HepG2 (cell line): ENCODE measurements around the gene WDR87. TPM values are rescaled to one million over a fixed set of nuclear protein-coding genes. Genes with fewer than 3 reads are reported as not detected.

Experiments used
- AGO1 ChIP-seq: fragments of 200-400 bp; formaldehyde crosslinking; IDR thresholded peaks from 2 replicates; pipeline ENCODE4 v1.6.1; 2017; ENCODE audit warnings: mild to moderate bottlenecking, low read depth, low read length, moderate library complexity; ENCODE audit not compliant: poor library complexity, severe bottlenecking
- ATM ChIP-seq: fragments of 450-650 bp; IDR thresholded peaks from 2 replicates; pipeline ENCODE4 v1.7.1; 2017; ENCODE audit warnings: mild to moderate bottlenecking, borderline replicate concordance
- CAMTA2 ChIP-seq: sonication (generic); formaldehyde crosslinking; IDR thresholded peaks from 2 replicates; pipeline ENCODE4 v1.4.0; 2020; ENCODE audit warnings: mild to moderate bottlenecking, missing genetic modification reagents, borderline replicate concordance
- CC2D1A ChIP-seq: sonication (generic); formaldehyde crosslinking; IDR thresholded peaks from 2 replicates; pipeline ENCODE4 v1.8.1; 2023; ENCODE audit warnings: mild to moderate bottlenecking, missing genetic modification reagents
- HNRNPUL1 ChIP-seq: fragments of 200-400 bp; formaldehyde crosslinking; IDR thresholded peaks from 2 replicates; pipeline ENCODE4 v1.6.1; 2017; ENCODE audit warnings: low read depth, mild to moderate bottlenecking, low read length, moderate library complexity
- MXD4 ChIP-seq: IDR thresholded peaks from 2 replicates; pipeline ENCODE4 v1.6.1; 2016; ENCODE audit warnings: mild to moderate bottlenecking, missing biosample characterization, missing genetic modification reagents
- NR2C2 ChIP-seq: sonication (generic); formaldehyde crosslinking; IDR thresholded peaks from 2 replicates; pipeline ENCODE4 v1.4.0; 2020; ENCODE audit warnings: missing genetic modification reagents, mild to moderate bottlenecking, moderate library complexity, borderline replicate concordance
- PRPF4 ChIP-seq: fragments of 200-400 bp; formaldehyde crosslinking; IDR thresholded peaks from 2 replicates; pipeline ENCODE4 v1.6.1; 2016; ENCODE audit warnings: low read length, low read depth; ENCODE audit not compliant: poor library complexity, severe bottlenecking
- PTBP1 ChIP-seq: fragments of 200-400 bp; formaldehyde crosslinking; IDR thresholded peaks from 2 replicates; pipeline ENCODE4 v1.6.1; 2018; ENCODE audit warnings: low read length, low read depth; ENCODE audit not compliant: poor library complexity, severe bottlenecking
- UBTF ChIP-seq: sonication (generic); formaldehyde crosslinking; IDR thresholded peaks from 2 replicates; pipeline ENCODE4 v1.4.0; 2020; ENCODE audit warnings: mild to moderate bottlenecking, missing genetic modification reagents
- ZBTB26 ChIP-seq: IDR thresholded peaks from 2 replicates; pipeline ENCODE4 v1.6.1; 2016; ENCODE audit warnings: missing compliant biosample characterization, missing genetic modification reagents, borderline replicate concordance
- ZFP90 ChIP-seq: sonication (generic); formaldehyde crosslinking; IDR thresholded peaks from 2 replicates; pipeline ENCODE4 v1.8.0; 2022; ENCODE audit warnings: missing genetic modification reagents, mild to moderate bottlenecking, inconsistent platforms, borderline replicate concordance
- ZNF234 ChIP-seq: sonication (generic); formaldehyde crosslinking; conservative IDR thresholded peaks from 2 replicates; pipeline ENCODE4 v1.5.1; 2020; ENCODE audit warnings: mild to moderate bottlenecking, missing genetic modification reagents
- ZNF264 ChIP-seq: sonication (generic); formaldehyde crosslinking; IDR thresholded peaks from 2 replicates; pipeline ENCODE4 v1.4.0; 2020; ENCODE audit warnings: missing genetic modification reagents
- ZNF446 ChIP-seq: sonication (generic); formaldehyde crosslinking; IDR thresholded peaks from 2 replicates; pipeline ENCODE4 v1.5.0; 2020; ENCODE audit warnings: mild to moderate bottlenecking, missing genetic modification reagents
- ZNF557 ChIP-seq: sonication (generic); formaldehyde crosslinking; IDR thresholded peaks from 2 replicates; pipeline ENCODE4 v1.4.0; 2020; ENCODE audit warnings: missing genetic modification reagents
- ZNF567 ChIP-seq: sonication (generic); formaldehyde crosslinking; IDR thresholded peaks from 2 replicates; pipeline ENCODE4 v1.8.1; 2023; ENCODE audit warnings: mild to moderate bottlenecking, missing genetic modification reagents, borderline replicate concordance
- ZNF761 ChIP-seq: sonication (generic); formaldehyde crosslinking; conservative IDR thresholded peaks from 2 replicates; pipeline ENCODE4 v1.4.0; 2020; ENCODE audit warnings: mild to moderate bottlenecking, missing genetic modification reagents
- polyA plus RNA-seq, 8 experiments: library from polyadenylated mRNA; depleted of rRNA in 3 of 8; stranded (reverse) in 7 of 8; unstranded in 1 of 8; fragments of >200 nt; fragmentation: Illumina TruSeq in 4 of 8; extraction: Trizol in 4 of 8; gene quantifications; 2 replicates each; pipeline versions ENCODE4 v1.2.1 to v1.2.3, GENCODE V29; 2011 to 2016; ENCODE audit warnings: low read depth in 4 of 8, missing spikeins in 1 of 8, mixed read lengths in 1 of 8; ENCODE audit not compliant: insufficient read depth in 1 of 8
- total RNA-seq, 5 experiments: library from RNA; depleted of rRNA; stranded (reverse); fragments of >200 nt; fragmentation: Illumina TruSeq; extraction: Trizol; gene quantifications; 2 replicates each; pipeline ENCODE4 v1.2.3, GENCODE V29; 2016; ENCODE audit warnings: low read depth in 1 of 5
- TF ChIP-seq, protein P1 (sequence below), 2 experiments: sonication (generic) in 1 of 2; formaldehyde crosslinking in 1 of 2; IDR thresholded peaks; 2 replicates each; pipeline versions ENCODE4 v1.4.0 to v1.6.1; 2018 to 2020; ENCODE audit warnings: missing genetic modification reagents in 2 of 2, borderline replicate concordance in 1 of 2, low read depth in 1 of 2, mild to moderate bottlenecking in 1 of 2, missing biosample characterization in 1 of 2
- TF ChIP-seq, protein P2 (sequence below): IDR thresholded peaks from 2 replicates; pipeline ENCODE4 v1.6.1; 2016; ENCODE audit warnings: mild to moderate bottlenecking, missing biosample characterization, missing genetic modification reagents
- TF ChIP-seq, protein P3 (sequence below): sonication (generic); formaldehyde crosslinking; IDR thresholded peaks from 2 replicates; pipeline ENCODE4 v1.4.0; 2020; ENCODE audit warnings: mild to moderate bottlenecking, missing genetic modification reagents

WDR87 gene
- total and polyA plus RNA-seq, 2 of the 13 experiments (the other 11 are each of a cell fraction or from before 2014, with no cell fraction given): not detected

GRCh38 chr19:37931881-37932655 is 25.7 kb upstream of the WDR87 start (continued):
- TF ChIP-seq, protein P1, sequence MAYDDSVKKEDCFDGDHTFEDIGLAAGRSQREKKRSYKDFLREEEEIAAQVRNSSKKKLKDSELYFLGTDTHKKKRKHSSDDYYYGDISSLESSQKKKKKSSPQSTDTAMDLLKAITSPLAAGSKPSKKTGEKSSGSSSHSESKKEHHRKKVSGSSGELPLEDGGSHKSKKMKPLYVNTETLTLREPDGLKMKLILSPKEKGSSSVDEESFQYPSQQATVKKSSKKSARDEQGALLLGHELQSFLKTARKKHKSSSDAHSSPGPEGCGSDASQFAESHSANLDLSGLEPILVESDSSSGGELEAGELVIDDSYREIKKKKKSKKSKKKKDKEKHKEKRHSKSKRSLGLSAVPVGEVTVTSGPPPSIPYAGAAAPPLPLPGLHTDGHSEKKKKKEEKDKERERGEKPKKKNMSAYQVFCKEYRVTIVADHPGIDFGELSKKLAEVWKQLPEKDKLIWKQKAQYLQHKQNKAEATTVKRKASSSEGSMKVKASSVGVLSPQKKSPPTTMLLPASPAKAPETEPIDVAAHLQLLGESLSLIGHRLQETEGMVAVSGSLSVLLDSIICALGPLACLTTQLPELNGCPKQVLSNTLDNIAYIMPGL (CRISPR knock-in tag; IDR thresholded peaks at IDR 0.05; ENCODE audit: borderline replicate concordance in 1 of 2, low read depth in 1 of 2): peak; percentile 19 to 36; a peak in 1 of 4 replicates
- TF ChIP-seq ZNF264 (CRISPR knock-in tag): no peak
- TF ChIP-seq NR2C2 (CRISPR knock-in tag): no peak
- TF ChIP-seq MXD4 (CRISPR knock-in tag): 0 out of 2 replicates have a peak, but pooled peaks have one; percentile 68
- 0 out of 2 replicates have a peak, but pooled peaks have one; percentile 58 for TF ChIP-seq CAMTA2 (CRISPR knock-in tag)
- TF ChIP-seq PTBP1: no peak
- TF ChIP-seq ZNF761 (CRISPR knock-in tag): peak; percentile 24; the same call in 1 of the 2 replicates
- TF ChIP-seq ZNF446 (CRISPR knock-in tag): no peak
- TF ChIP-seq AGO1: no peak
- TF ChIP-seq PRPF4: no peak
- TF ChIP-seq ZNF234 (CRISPR knock-in tag): no peak
- TF ChIP-seq ZBTB26: no peak
- peak; percentile 60 for TF ChIP-seq UBTF (CRISPR knock-in tag)
- no peak for TF ChIP-seq HNRNPUL1
- no peak for TF ChIP-seq ATM
- TF ChIP-seq, protein P2, sequence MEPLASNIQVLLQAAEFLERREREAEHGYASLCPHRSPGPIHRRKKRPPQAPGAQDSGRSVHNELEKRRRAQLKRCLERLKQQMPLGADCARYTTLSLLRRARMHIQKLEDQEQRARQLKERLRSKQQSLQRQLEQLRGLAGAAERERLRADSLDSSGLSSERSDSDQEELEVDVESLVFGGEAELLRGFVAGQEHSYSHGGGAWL (CRISPR knock-in tag): peak; percentile 65; the same call in 1 of the 2 replicates
- peak; percentile 37; the same call in 1 of the 2 replicates for TF ChIP-seq ZFP90 (CRISPR knock-in tag)
- TF ChIP-seq ZNF567 (CRISPR knock-in tag): 0 out of 2 replicates have a peak, but pooled peaks have one; percentile 72
- TF ChIP-seq, protein P3, sequence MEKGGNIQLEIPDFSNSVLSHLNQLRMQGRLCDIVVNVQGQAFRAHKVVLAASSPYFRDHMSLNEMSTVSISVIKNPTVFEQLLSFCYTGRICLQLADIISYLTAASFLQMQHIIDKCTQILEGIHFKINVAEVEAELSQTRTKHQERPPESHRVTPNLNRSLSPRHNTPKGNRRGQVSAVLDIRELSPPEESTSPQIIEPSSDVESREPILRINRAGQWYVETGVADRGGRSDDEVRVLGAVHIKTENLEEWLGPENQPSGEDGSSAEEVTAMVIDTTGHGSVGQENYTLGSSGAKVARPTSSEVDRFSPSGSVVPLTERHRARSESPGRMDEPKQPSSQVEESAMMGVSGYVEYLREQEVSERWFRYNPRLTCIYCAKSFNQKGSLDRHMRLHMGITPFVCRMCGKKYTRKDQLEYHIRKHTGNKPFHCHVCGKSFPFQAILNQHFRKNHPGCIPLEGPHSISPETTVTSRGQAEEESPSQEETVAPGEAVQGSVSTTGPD (CRISPR knock-in tag): peak; percentile 47; the same call in 1 of the 2 replicates
- TF ChIP-seq ZNF557: no peak
- no peak for TF ChIP-seq CC2D1A (CRISPR knock-in tag)
